Measurements from ENCODE around the gene PKD1. TPM values are rescaled to one million over a fixed set of nuclear protein-coding genes. Genes with fewer than 3 reads are reported as not detected.

The PKD1 gene
- total and polyA plus RNA-seq, 2 of the 13 experiments (the other 11 are each of a cell fraction or from before 2014, with no cell fraction given), result 22.1 to 23.0 TPM

GRCh38 chr16:2151188-2152091 is 15.7 kb upstream of the PKD1 start (continued):
- TF ChIP-seq ZNF180 (CRISPR knock-in tag; IDR thresholded peaks at IDR 0.05; ENCODE audit: borderline replicate concordance, low read depth), result no peak
- no peak for TF ChIP-seq ZNF567 (CRISPR knock-in tag; IDR thresholded peaks at IDR 0.05; ENCODE audit: borderline replicate concordance)
- no peak for TF ChIP-seq ZNF225 (CRISPR knock-in tag; IDR thresholded peaks at IDR 0.05)
- TF ChIP-seq HOXA3 (CRISPR knock-in tag; IDR thresholded peaks at IDR 0.05), result peak; percentile 36; the same call in 1 of the 2 replicates
- TF ChIP-seq ARID4A (CRISPR knock-in tag; IDR thresholded peaks at IDR 0.05; ENCODE audit: borderline replicate concordance), result no peak
- no peak for TF ChIP-seq ZNF44 (CRISPR knock-in tag; IDR thresholded peaks at IDR 0.05)
- TF ChIP-seq ZNF749 (CRISPR knock-in tag; IDR thresholded peaks at IDR 0.05; ENCODE audit: borderline replicate concordance), result no peak
- TF ChIP-seq ZNF12 (CRISPR knock-in tag; IDR thresholded peaks at IDR 0.05), result no peak
- TF ChIP-seq MAX (IDR thresholded peaks at IDR 0.05), result peak; percentile 25; the same call in 1 of the 2 replicates
- no peak for TF ChIP-seq BHLHE40 (IDR thresholded peaks at IDR 0.05; ENCODE audit: low read length)
- no peak for TF ChIP-seq ZFP37 (CRISPR knock-in tag; IDR thresholded peaks at IDR 0.05; ENCODE audit: borderline replicate concordance)
- TF ChIP-seq TOPORS (CRISPR knock-in tag; IDR thresholded peaks at IDR 0.05), result no peak
- TF ChIP-seq ELF1 (CRISPR knock-in tag; IDR thresholded peaks at IDR 0.05), result no peak
- no peak for TF ChIP-seq EZH2 (conservative IDR thresholded peaks at IDR 0.05; ENCODE audit: low read depth, low read length)
- no peak; the same call in 1 of the 2 replicates for TF ChIP-seq SP4 (CRISPR knock-in tag; IDR thresholded peaks at IDR 0.05)
- TF ChIP-seq CEBPB (IDR thresholded peaks at IDR 0.05; ENCODE audit: borderline replicate concordance, low read depth, low read length), result no peak
- no peak for TF ChIP-seq ZFP36 (IDR thresholded peaks at IDR 0.05; ENCODE audit: borderline replicate concordance, low read depth, low read length, partially characterized antibody)
- TF ChIP-seq ZSCAN31 (CRISPR knock-in tag; IDR thresholded peaks at IDR 0.05; ENCODE audit: low read depth), result no peak
- TF ChIP-seq TBX3 (IDR thresholded peaks at IDR 0.05; ENCODE audit: borderline replicate concordance), result no peak
- no peak for TF ChIP-seq ZBTB25 (CRISPR knock-in tag; IDR thresholded peaks at IDR 0.05)
- TF ChIP-seq SRY (CRISPR knock-in tag; IDR thresholded peaks at IDR 0.05), result no peak
- no peak for TF ChIP-seq ZNF451 (CRISPR knock-in tag; IDR thresholded peaks at IDR 0.05)
- TF ChIP-seq ELF4 (CRISPR knock-in tag; IDR thresholded peaks at IDR 0.05; ENCODE audit: borderline replicate concordance), result no peak
- TF ChIP-seq ZNF446 (CRISPR knock-in tag; IDR thresholded peaks at IDR 0.05), result no peak
- no peak for TF ChIP-seq YY1 (IDR thresholded peaks at IDR 0.05; ENCODE audit: insufficient read depth, insufficient replicate concordance, low read depth, low read length)
- no peak for TF ChIP-seq ZNF703 (CRISPR knock-in tag; IDR thresholded peaks at IDR 0.05; ENCODE audit: borderline replicate concordance)
